ENCODE results near the gene USP38. TPM values are rescaled to one million over a fixed set of nuclear protein-coding genes. Genes with fewer than 3 reads are reported as not detected.
"Not testable (repeated sequence)": the region's sequence is repeated elsewhere in the genome, so short reads cannot be mapped to it uniquely, and the experiment has no call there.

USP38 gene
- total RNA-seq = 10 to 100 TPM; 28.5 to 31.2 TPM

DNA sequence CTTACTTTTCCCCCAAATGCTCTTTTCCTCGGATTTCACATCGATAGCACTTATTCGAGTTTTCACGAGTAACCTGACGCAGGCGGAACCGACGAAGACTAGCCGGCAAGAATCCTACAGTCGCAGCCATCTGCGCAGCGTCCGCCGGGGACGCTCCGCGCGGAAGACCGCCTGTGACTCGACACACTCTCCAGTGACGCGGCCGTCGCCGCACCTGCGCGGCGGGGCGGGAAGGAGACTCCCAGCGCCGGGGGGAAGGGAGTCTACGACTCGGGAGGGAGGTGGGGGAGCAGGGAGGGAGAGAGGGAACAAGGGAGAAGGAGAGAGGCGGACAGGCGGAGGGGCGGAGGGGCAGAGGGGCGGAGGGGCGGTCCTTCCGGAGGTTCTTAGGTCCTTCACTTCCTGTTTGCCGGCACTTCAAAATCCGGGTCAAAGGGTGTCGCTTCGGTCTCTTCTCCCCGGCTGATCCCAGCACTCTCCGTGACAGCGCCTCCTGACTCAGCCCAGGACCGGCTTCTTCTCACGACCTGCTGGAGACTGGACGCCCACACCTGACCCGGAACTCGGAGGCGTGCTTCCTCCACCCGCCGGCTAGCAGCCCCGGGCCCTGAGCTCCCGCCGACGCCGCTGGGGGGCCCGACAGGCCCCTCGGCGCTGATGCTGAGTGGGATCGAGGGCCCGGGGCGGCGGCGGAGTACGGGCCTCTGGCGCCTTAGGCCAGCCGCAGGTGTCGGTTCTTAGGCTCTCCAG lies at the start of gene USP38:
USP38 (plus strand) TSS at position 415 of the 750 bp plus-strand sequence. CDS start 534 bp downstream, outside the sequence.
- peak; percentile 91 to 94 for ATAC-seq (replicated peaks in 1 of 2)
- Mint-ChIP-seq H3K4me1 (ENCODE audit: low read depth) (peaks cover 48% of the 10 kb centered on the region), H3K27ac (peak within 1 kb of the TSS; percentile 98), H3K27me3 (ENCODE audit: low read depth) (no peaks in the 10 kb centered on the region), H3K9me3 (no peaks in the 10 kb centered on the region), H3K36me3 (ENCODE audit: insufficient read depth in 2 of 2) (peaks cover 7 to 19% of the 10 kb centered on the region in 2 donors), H3K4me3 (peak within 1 kb of the TSS; percentile 96)
- peak; percentile 91 to 95 for DNase-seq

DNA sequence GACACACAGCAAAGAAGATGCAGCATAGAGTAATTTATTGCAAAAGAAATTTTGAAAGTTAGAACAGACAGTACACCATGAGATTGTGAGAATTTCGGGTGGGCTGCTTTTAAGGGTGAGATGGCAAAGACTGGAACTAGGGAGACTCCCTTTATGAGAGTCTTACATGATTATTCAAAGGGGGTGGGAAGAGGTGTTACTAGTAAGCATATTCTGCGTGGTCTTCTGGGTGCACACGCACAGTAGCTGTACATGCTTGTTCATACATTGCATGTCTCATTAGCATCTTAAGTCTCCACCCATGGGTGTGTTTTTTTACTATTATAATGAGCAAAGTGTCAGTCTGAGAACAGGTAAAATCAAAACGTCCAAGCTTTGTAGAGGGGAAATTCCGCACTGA lies 49.4 kb upstream of the USP38 start:
- Mint-ChIP-seq H3K4me1 (ENCODE audit: low read depth) (no peaks in the 10 kb centered on the region), H3K27ac (no peak overlapping the region), H3K27me3 (ENCODE audit: low read depth) (no peaks in the 10 kb centered on the region), H3K4me3 (no peak overlapping the region), H3K36me3 (ENCODE audit: insufficient read depth in 2 of 2) (no peaks in the 10 kb centered on the region), H3K9me3 (no peaks in the 10 kb centered on the region)
- DNase-seq (no peak), ATAC-seq (replicated peaks in 1 of 2) (no peak)

DNA sequence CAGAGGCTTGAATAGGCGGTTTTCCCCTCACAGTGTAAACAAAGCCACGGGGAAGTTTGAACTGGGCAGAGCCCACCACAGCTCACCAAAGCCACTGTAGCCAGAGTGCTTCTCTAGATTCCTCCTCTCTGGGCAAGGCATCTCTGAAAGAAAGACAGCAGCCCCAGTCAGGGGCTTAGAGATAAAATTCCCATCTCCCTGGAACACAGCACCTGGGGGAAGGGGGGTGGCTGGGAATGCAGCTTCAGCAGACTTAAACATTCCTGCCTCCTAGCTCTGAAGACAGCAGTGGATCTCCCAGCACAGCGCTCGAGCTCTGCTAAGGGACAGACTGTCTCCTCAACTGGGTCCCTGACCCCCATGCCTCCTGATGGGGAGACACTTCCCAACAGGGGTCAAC lies 44.0 kb upstream of the USP38 start:
- H3K4me1 Mint-ChIP-seq (ENCODE audit: low read depth) = no peaks in the 10 kb centered on the region
- no peak for ATAC-seq (replicated peaks in 1 of 2)

DNA sequence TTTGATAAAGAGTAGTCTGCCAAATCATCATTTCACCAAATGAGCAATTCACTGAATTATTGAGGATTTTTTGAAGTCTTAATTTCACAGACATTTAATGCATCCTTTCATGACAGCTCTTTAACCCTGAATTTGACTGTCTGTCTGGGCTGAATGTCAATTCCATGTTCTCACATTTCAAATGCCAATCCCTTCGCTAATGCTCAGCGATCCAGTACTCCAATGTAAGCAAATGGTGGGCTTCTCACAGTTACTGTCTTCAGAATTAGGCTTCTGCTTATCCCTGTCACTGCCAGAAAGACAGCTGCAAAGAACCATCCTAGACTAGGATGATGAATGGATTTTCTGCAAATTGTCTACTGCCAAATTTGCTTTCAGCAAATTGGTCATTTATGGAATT lies 36.2 kb upstream of the USP38 start:
- no peak overlapping the region for H3K4me3 Mint-ChIP-seq
- H3K9me3 Mint-ChIP-seq = peaks cover 14 to 26% of the 10 kb centered on the region in 2 donors
- H3K36me3 Mint-ChIP-seq (ENCODE audit: insufficient read depth in 2 of 2) = peaks cover 7 to 8% of the 10 kb centered on the region in 2 donors
- no peak overlapping the region for H3K27ac Mint-ChIP-seq
- ATAC-seq (replicated peaks in 1 of 2) = no peak
- no peak for DNase-seq
- H3K27me3 Mint-ChIP-seq (ENCODE audit: low read depth) = no peaks in the 10 kb centered on the region
- H3K4me1 Mint-ChIP-seq (ENCODE audit: low read depth) = no peaks in the 10 kb centered on the region

More for the DNA sequence above, 44.0 kb upstream of the USP38 start:
- H3K27me3 Mint-ChIP-seq (ENCODE audit: low read depth) = no peaks in the 10 kb centered on the region
- H3K9me3 Mint-ChIP-seq = peaks cover 11 to 22% of the 10 kb centered on the region in 2 donors
- H3K36me3 Mint-ChIP-seq (ENCODE audit: insufficient read depth in 2 of 2) = peaks cover 6 to 10% of the 10 kb centered on the region in 2 donors
- no peak overlapping the region for H3K27ac Mint-ChIP-seq
- DNase-seq = no peak
- no peak overlapping the region for H3K4me3 Mint-ChIP-seq

DNA sequence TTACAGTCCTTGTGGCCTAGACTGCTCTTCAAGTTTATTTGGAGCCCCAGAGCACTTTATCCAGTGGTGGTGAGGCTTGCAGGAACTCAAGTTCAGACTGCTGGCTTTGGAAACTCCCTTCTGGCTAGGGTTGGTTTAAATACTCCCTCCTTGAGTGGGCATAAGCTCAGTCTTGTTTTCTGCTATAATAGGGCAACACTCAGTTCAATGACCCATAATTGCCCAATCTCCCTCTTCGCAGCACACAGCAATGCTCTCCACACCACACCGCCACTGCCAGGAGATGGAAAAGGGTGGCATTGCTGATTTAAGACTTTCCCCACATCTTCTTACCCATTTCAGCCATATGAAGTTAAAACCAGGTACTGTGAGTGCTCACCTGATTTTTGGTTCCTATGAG lies 27.9 kb upstream of the USP38 start:
- Mint-ChIP-seq H3K4me1 (ENCODE audit: low read depth) (no peaks in the 10 kb centered on the region), H3K9me3 (peaks cover 21 to 26% of the 10 kb centered on the region in 2 donors), H3K4me3 (no peak overlapping the region), H3K27ac (no peak overlapping the region), H3K36me3 (ENCODE audit: insufficient read depth in 2 of 2) (peaks cover 13% of the 10 kb centered on the region in 2 donors), H3K27me3 (ENCODE audit: low read depth) (no peaks in the 10 kb centered on the region)
- ATAC-seq (replicated peaks in 1 of 2) = no peak
- DNase-seq = no peak

- Mint-ChIP-seq H3K4me3 (no peak overlapping the region), H3K27ac (no peak overlapping the region)
- no peak for ATAC-seq (replicated peaks in 1 of 2)
Observed at GRCh38 chr4:143163614-143164013, 21.1 kb upstream of the USP38 start.

DNA sequence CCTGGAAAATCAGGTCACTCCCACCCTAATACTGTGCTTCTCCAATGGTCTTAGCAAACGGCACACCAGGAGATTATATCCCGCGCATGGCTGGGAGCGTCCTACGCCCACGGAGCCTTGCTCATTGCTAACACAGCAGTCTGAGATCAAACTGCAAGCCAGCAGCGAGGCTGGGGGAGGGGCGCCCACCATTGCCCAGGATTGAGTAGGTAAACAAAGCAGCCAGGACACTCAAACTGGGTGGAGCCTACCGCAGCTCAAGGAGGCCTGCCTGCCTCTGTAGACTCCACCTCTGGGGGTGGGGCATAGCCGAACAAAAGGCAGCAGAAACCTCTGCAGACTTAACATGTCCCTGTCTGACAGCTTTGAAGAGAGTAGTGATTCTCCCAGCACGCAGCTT lies 18.0 kb upstream of the USP38 start:
- not testable (repeated sequence) for ATAC-seq (replicated peaks in 1 of 2); DNase-seq; H3K4me1 Mint-ChIP-seq (ENCODE audit: low read depth); H3K27me3 Mint-ChIP-seq (ENCODE audit: low read depth); H3K27ac Mint-ChIP-seq; H3K4me3 Mint-ChIP-seq; H3K9me3 Mint-ChIP-seq; H3K36me3 Mint-ChIP-seq (ENCODE audit: insufficient read depth in 2 of 2)

More at GRCh38 chr4:143163614-143164013, 21.1 kb upstream of the USP38 start:
- no peaks in the 10 kb centered on the region for H3K27me3 Mint-ChIP-seq (ENCODE audit: low read depth)
- H3K4me1 Mint-ChIP-seq (ENCODE audit: low read depth) = no peaks in the 10 kb centered on the region
- peaks cover 3% of the 10 kb centered on the region in 2 donors for H3K9me3 Mint-ChIP-seq
- no peak for DNase-seq
- peaks cover 3% of the 10 kb centered on the region in 2 donors for H3K36me3 Mint-ChIP-seq (ENCODE audit: insufficient read depth in 2 of 2)

DNA sequence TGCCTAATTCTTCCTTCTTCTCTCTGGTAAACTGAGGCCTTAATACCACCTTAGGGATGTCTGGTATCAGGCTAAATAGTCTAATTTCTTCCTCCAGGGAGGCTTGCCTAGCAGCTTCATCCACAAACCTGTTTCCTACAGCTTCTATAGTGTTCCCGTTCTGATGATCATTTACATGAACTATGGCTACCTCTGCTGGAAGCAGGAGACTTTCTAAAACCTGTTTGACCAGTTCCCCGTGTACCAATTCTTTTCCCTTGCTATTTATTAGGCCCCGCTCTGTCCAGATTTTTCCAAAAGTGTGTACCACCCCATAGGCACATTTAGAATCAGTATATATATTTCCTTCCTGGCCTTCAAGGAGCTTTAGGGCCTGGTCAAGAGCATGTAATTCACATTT lies 5.8 kb upstream of the USP38 start:
- peaks cover 31% of the 10 kb centered on the region for H3K4me1 Mint-ChIP-seq (ENCODE audit: low read depth)
- ATAC-seq (replicated peaks in 1 of 2) (no peak), DNase-seq (no peak)
- peaks cover 9 to 13% of the 10 kb centered on the region in 2 donors for H3K9me3 Mint-ChIP-seq
- H3K4me3 Mint-ChIP-seq = no peak overlapping the region
- no peaks in the 10 kb centered on the region for H3K27me3 Mint-ChIP-seq (ENCODE audit: low read depth)
- no peak overlapping the region for H3K27ac Mint-ChIP-seq
- peaks cover 9 to 13% of the 10 kb centered on the region in 2 donors for H3K36me3 Mint-ChIP-seq (ENCODE audit: insufficient read depth in 2 of 2)

- Mint-ChIP-seq H3K9me3 (peaks cover 3 to 4% of the 10 kb centered on the region in 2 donors), H3K27ac (peak overlapping the region; percentile 92), H3K4me1 (ENCODE audit: low read depth) (peaks cover 38% of the 10 kb centered on the region), H3K4me3 (peak overlapping the region; percentile 96), H3K27me3 (ENCODE audit: low read depth) (no peaks in the 10 kb centered on the region), H3K36me3 (ENCODE audit: insufficient read depth in 2 of 2) (peaks cover 9 to 18% of the 10 kb centered on the region in 2 donors)
- ATAC-seq (replicated peaks in 1 of 2) (no peak), DNase-seq (no peak)
Observed at GRCh38 chr4:143183513-143184216, 1.1 kb upstream of the USP38 start.

GRCh38 chr4:143184217-143184502 lies 557 bp upstream of the USP38 start:
- H3K4me3 Mint-ChIP-seq = peak overlapping the region; percentile 96
- peak overlapping the region; percentile 92 for H3K27ac Mint-ChIP-seq
- H3K4me1 Mint-ChIP-seq (ENCODE audit: low read depth) = peaks cover 43% of the 10 kb centered on the region
- no peaks in the 10 kb centered on the region for H3K27me3 Mint-ChIP-seq (ENCODE audit: low read depth)
- ATAC-seq (replicated peaks in 1 of 2) = peak; percentile 5 to 16
- no peaks in the 10 kb centered on the region for H3K9me3 Mint-ChIP-seq
- peaks cover 5 to 18% of the 10 kb centered on the region in 2 donors for H3K36me3 Mint-ChIP-seq (ENCODE audit: insufficient read depth in 2 of 2)
- DNase-seq = no peak

GRCh38 chr4:143185253-143186107 lies 763 bp downstream of the USP38 start:
- Mint-ChIP-seq H3K36me3 (ENCODE audit: insufficient read depth in 2 of 2) (peaks cover 10 to 22% of the 10 kb centered on the region in 2 donors), H3K4me3 (peak overlapping the region; percentile 96), H3K27ac (peak overlapping the region; percentile 98), H3K4me1 (ENCODE audit: low read depth) (peaks cover 56% of the 10 kb centered on the region), H3K9me3 (no peaks in the 10 kb centered on the region), H3K27me3 (ENCODE audit: low read depth) (no peaks in the 10 kb centered on the region)
- DNase-seq (peak in 1 of 2 donors; percentile 42), ATAC-seq (replicated peaks in 1 of 2) (peak; percentile 14 to 29)

- no peak for ATAC-seq (replicated peaks in 1 of 2)
- peaks cover 10 to 25% of the 10 kb centered on the region in 2 donors for H3K36me3 Mint-ChIP-seq (ENCODE audit: insufficient read depth in 2 of 2)
- peaks cover 58% of the 10 kb centered on the region for H3K4me1 Mint-ChIP-seq (ENCODE audit: low read depth)
Observed at GRCh38 chr4:143186212-143186611, 1.5 kb downstream of the USP38 start.

DNA sequence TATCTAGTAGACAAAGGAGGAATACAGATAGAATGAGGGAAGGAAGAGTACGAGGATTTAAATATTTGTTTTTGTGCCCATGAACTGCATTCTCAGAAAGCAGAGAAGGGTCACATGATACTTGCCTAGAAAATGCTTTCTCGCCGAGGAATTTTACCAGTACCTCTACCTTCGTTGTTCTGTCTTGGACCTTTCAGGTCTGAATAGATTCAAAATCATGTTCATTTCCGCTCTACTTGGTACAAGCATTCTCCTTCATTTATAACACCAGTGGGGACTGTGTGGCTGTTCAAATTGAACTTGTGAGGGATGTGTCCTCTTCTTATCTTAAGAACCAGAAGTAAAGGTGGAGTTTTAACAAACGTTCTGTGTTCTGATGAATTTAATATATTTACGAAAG lies 1.9 kb downstream of the USP38 start:
- no peaks in the 10 kb centered on the region for H3K9me3 Mint-ChIP-seq
- H3K4me3 Mint-ChIP-seq = peak overlapping the region; percentile 96
- DNase-seq (peak in 1 of 2 donors; percentile 8), ATAC-seq (replicated peaks in 1 of 2) (no peak)
- H3K27ac Mint-ChIP-seq = peak overlapping the region; percentile 98
- H3K27me3 Mint-ChIP-seq (ENCODE audit: low read depth) = no peaks in the 10 kb centered on the region
- peaks cover 54% of the 10 kb centered on the region for H3K4me1 Mint-ChIP-seq (ENCODE audit: low read depth)
- H3K36me3 Mint-ChIP-seq (ENCODE audit: insufficient read depth in 2 of 2) = peaks cover 10 to 25% of the 10 kb centered on the region in 2 donors

More at GRCh38 chr4:143186212-143186611, 1.5 kb downstream of the USP38 start:
- Mint-ChIP-seq H3K27ac (peak overlapping the region; percentile 98), H3K4me3 (peak overlapping the region; percentile 96), H3K9me3 (no peaks in the 10 kb centered on the region), H3K27me3 (ENCODE audit: low read depth) (no peaks in the 10 kb centered on the region)
- no peak for DNase-seq
